GM21381 (cell line): ENCODE results near the gene CEP78.

Source experiments
- ATAC-seq: cut with Tn5 transposase; IDR thresholded peaks from one replicate; pipeline ENCODE4 v1.9.1; 2021; ENCODE audit warnings: mild to moderate bottlenecking, moderate library complexity; ENCODE audit not compliant: unreplicated experiment

CEP78 gene

DNA sequence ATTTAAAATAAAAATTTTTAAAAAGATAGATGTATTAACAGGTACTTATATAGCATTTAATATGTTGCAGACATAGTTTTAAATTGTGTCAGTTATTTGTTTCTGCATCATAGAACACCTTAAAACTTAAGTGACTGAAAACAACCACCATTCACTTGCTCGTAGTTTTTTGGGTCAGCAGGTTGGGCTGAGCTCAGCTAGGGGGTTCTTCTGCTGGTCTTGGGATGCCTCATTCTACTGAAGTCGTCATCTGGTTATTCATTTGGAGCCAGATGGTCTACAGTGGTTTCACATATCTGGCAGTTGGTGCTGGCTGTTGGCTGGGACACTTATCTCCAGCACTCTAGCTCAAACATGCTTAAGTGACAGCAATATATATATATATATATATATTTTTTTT is 90.7 kb downstream of the CEP78 start:
- ATAC-seq: no peak
